Left kidney (tissue), 8 donors: ENCODE measurements around the gene NDUFA5. TPM values are rescaled to one million over a fixed set of nuclear protein-coding genes. Genes with fewer than 3 reads are reported as not detected.

Source experiments
- DNase-seq: peaks from one replicate; pipeline ENCODE4 v3.0.0-alpha.2; 2013
- long read RNA-seq, 8 donors: transcript quantifications; one replicate each; lab custom pipeline, GENCODE V29; 2026
- polyA plus RNA-seq: library from polyadenylated mRNA; unstranded; fragments of 120-200 nt; gene quantifications from one replicate; pipeline ENCODE4 v1.2.1, GENCODE V29; 2013; ENCODE audit not compliant: insufficient read length

The NDUFA5 gene
- polyA plus RNA-seq = 228 TPM
- long read RNA-seq, donor 1, transcript NDUFA5-201 (5 exons, 1,901 nt) = major isoform, 96 of 181 reads
- long read RNA-seq, donor 1, transcript NDUFA5-202 (4 exons, 1,360 nt) = minor isoform, 61 of 181 reads
- long read RNA-seq, donor 1, transcript NDUFA5-203 (2 exons, 599 nt) = minor isoform, 7 of 181 reads
- long read RNA-seq, donor 1, partial matches to known transcripts = 10 of 181 reads
- long read RNA-seq, donor 1, other reads (novel, unspliced or antisense) = 0 of 181 reads
- long read RNA-seq, donor 2, transcript NDUFA5-210 (3 exons, 571 nt) = minor isoform, 9 of 196 reads
- long read RNA-seq, donor 2, transcript NDUFA5-203 (2 exons, 599 nt) = minor isoform, 5 of 196 reads
- long read RNA-seq, donor 2, transcript NDUFA5-202 (4 exons, 1,360 nt) = minor isoform, 67 of 196 reads
- long read RNA-seq, donor 2, transcript NDUFA5-201 (5 exons, 1,901 nt) = major isoform, 108 of 196 reads
- long read RNA-seq, donor 2, partial matches to known transcripts = 7 of 196 reads
- long read RNA-seq, donor 2, other reads (novel, unspliced or antisense) = 0 of 196 reads
- long read RNA-seq, donor 3, full-length matches to known transcripts = 197 of 197 reads
- long read RNA-seq, donor 3, partial matches to known transcripts = 0 of 197 reads
- long read RNA-seq, donor 3, other reads (novel, unspliced or antisense) = 0 of 197 reads
- long read RNA-seq, donor 4, transcript NDUFA5-201 (5 exons, 1,901 nt) = major isoform, 11 of 16 reads
- long read RNA-seq, donor 4, partial matches to known transcripts = 0 of 16 reads
- long read RNA-seq, donor 4, other reads (novel, unspliced or antisense) = 0 of 16 reads
- long read RNA-seq, donor 5, transcript NDUFA5-203 (2 exons, 599 nt) = minor isoform, 8 of 476 reads
- long read RNA-seq, donor 5, transcript NDUFA5-201 (5 exons, 1,901 nt) = major isoform, 197 of 476 reads
- long read RNA-seq, donor 5, transcript NDUFA5-210 (3 exons, 571 nt) = minor isoform, 10 of 476 reads
- long read RNA-seq, donor 5, transcript NDUFA5-202 (4 exons, 1,360 nt) = minor isoform, 171 of 476 reads
- long read RNA-seq, donor 5, partial matches to known transcripts = 85 of 476 reads
- long read RNA-seq, donor 5, other reads (novel, unspliced or antisense) = 0 of 476 reads
- long read RNA-seq, donor 6, transcript NDUFA5-203 (2 exons, 599 nt) = minor isoform, 5 of 166 reads
- long read RNA-seq, donor 6, transcript NDUFA5-201 (5 exons, 1,901 nt) = major isoform, 108 of 166 reads
- long read RNA-seq, donor 6, transcript NDUFA5-202 (4 exons, 1,360 nt) = minor isoform, 46 of 166 reads
- long read RNA-seq, donor 6, transcript NDUFA5-210 (3 exons, 571 nt) = minor isoform, 6 of 166 reads
- long read RNA-seq, donor 6, partial matches to known transcripts = 0 of 166 reads
- long read RNA-seq, donor 6, other reads (novel, unspliced or antisense) = 0 of 166 reads
- long read RNA-seq, donor 7, transcript NDUFA5-201 (5 exons, 1,901 nt) = major isoform, 156 of 277 reads
- long read RNA-seq, donor 7, transcript NDUFA5-210 (3 exons, 571 nt) = minor isoform, 10 of 277 reads
- long read RNA-seq, donor 7, transcript NDUFA5-202 (4 exons, 1,360 nt) = minor isoform, 91 of 277 reads
- long read RNA-seq, donor 7, transcript NDUFA5-203 (2 exons, 599 nt) = minor isoform, 6 of 277 reads
- long read RNA-seq, donor 7, partial matches to known transcripts = 11 of 277 reads
- long read RNA-seq, donor 7, other reads (novel, unspliced or antisense) = 0 of 277 reads
- long read RNA-seq, donor 8, transcript NDUFA5-201 (5 exons, 1,901 nt) = major isoform, 54 of 111 reads
- long read RNA-seq, donor 8, transcript NDUFA5-202 (4 exons, 1,360 nt) = minor isoform, 42 of 111 reads
- long read RNA-seq, donor 8, partial matches to known transcripts = 6 of 111 reads
- long read RNA-seq, donor 8, other reads (novel, unspliced or antisense) = 0 of 111 reads

DNA sequence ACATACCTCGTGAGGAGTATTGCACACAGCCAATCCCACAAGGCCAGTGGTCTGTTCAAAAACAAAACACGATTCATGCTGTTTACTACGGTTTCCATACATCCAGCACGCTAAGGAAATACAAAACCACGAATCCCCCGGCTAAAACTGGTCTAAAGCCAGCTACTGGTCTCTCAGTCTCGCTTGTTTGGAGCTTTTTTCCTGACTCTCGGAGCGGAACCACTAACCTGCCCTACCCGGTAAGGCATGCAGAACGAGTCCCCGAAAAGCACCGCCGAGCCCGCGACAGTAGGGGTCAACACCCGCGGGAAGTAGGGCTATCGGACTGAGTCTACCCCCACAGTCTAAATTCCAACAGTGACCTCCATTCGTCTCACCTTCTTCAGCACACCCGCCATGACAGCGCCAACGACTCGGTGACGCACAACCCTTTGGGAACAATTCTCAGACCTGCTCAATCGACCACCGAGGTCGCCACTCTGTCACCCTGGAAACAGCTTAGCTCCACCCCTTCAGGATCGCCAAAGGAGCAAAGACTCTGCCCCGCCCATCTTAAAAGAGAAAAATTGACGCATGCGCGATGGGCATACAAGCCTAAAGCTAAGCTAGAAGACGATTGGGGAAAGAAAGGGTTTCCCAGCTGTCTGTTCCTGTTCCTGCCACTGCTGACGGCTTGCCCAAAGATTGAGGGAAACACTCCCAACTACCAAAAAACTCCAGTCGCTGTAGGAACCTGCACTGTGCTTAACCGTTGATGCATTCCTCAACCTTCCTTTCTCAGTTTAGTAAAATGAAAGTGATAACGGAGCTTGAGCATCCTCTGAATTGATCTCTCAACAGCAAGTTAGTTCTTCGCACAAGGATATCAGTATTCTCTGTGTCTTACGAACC is at the start of gene NDUFA5:
Gene NDUFA5, minus strand, starts transcription at position 421 of the 891 bp plus-strand sequence. Its CDS starts 23 bp downstream, at position 398.
- DNase-seq = peak; percentile 100

DNA sequence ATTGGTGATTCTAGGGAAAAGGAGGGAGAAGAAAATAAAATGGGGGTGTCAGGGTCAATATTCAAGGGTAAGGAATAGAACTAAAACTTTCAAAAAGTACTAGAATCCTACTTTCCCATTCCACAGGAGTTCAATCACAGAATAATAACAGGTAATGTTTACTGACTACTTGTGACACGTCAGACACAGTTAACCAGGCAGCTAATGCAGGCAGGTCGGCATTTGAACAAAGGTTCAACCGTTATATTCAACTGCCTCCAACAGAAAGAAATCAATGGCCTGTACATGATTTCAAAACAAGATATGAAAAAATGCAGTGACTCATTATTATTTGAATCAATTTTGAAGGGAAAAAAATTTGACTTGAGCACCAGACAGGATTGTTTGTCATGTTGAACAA is 47.1 kb upstream of the NDUFA5 start:
- no peak for DNase-seq

- DNase-seq = no peak
Observed at GRCh38 chr7:123602648-123603047, 45.0 kb upstream of the NDUFA5 start.

DNA sequence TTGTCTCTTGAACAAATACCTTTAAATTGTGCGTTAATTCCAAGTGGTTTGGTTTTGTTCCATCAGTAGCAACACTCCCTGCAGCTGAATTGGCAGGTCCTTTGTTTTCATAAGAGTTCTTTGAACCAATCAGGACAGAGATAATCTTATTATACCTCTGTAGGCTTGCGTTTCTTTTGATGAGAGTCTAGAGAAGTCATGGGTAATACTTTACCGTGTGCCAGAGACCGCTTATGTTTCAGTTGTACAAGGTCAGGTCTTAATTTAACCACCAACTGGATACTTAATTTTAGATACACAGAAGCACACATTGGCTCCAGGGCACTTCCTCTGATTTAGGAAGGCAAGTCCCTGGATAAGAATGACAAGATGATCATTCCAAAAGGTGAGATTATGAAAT is 43.9 kb upstream of the NDUFA5 start, which contains the start of gene ASB15:
Gene ASB15, plus strand, starts transcription at position 292 of the 400 bp plus-strand sequence. CDS start 12,682 bp downstream, outside the sequence.
- DNase-seq = no peak

GRCh38 chr7:123600876-123601275 is 43.3 kb upstream of the NDUFA5 start:
- DNase-seq = no peak

DNA sequence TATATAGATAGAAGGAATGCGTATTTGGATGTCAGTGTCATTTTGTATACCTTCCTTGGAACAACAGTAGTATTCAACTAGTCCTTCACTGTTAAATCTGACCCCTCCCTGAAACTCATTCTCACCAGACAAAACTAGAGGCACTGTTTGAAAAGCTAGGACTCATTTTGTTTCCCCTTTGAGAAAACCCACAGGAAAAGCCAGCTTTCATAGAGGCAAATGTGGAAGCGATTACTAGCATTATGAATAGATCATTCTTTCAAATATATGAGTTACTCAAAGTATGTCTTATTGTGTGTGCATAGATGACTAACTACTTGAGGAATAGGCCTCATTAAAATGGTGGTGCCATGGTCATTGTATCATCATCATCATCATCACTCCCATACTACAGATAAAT is 42.1 kb upstream of the NDUFA5 start:
- DNase-seq = no peak

GRCh38 chr7:123598657-123599056 is 41.0 kb upstream of the NDUFA5 start:
- no peak for DNase-seq

- DNase-seq = no peak
Observed at GRCh38 chr7:123594813-123595241, 37.2 kb upstream of the NDUFA5 start.

DNA sequence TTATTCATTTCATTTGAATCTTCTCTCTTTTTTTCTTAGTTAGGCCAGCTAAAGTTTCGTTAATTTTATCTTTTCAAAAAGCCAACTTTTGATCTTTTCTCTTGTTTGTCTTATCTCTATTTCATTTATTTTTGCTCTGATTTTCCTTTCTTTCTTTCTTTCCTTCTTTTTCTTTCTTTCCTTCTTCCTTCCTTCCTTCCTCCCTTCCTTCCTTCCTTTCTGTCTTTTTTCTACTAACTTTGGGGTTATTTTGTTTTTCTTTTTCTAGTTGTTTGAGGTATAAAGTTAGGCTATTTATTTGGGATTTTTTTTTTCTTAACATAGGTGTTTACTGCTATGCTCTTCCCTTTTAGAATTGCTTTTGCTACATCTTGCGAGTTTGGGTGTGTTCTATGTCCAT is 30.8 kb upstream of the NDUFA5 start:
- no peak for DNase-seq

DNA sequence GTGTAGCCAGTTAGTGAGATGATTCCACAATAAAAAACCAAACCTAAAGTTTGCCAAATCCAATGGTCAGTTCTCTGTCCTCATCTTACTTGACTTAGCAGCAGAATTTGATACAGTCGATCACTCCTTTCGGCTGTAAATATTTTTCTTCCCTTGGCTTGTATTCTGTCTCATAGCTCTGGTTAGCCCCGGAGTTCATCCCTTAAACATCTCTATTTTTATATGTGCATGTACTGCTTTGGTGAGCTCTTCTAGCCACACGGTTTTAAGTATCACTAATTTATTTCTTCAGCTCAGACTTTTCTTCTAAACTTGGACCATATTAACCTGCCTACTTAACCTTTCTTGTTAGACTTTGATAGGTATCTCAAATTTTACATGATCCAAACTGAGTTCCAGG is 26.2 kb upstream of the NDUFA5 start:
- no peak for DNase-seq

GRCh38 chr7:123581162-123581459 is 23.5 kb upstream of the NDUFA5 start:
- DNase-seq = no peak

DNA sequence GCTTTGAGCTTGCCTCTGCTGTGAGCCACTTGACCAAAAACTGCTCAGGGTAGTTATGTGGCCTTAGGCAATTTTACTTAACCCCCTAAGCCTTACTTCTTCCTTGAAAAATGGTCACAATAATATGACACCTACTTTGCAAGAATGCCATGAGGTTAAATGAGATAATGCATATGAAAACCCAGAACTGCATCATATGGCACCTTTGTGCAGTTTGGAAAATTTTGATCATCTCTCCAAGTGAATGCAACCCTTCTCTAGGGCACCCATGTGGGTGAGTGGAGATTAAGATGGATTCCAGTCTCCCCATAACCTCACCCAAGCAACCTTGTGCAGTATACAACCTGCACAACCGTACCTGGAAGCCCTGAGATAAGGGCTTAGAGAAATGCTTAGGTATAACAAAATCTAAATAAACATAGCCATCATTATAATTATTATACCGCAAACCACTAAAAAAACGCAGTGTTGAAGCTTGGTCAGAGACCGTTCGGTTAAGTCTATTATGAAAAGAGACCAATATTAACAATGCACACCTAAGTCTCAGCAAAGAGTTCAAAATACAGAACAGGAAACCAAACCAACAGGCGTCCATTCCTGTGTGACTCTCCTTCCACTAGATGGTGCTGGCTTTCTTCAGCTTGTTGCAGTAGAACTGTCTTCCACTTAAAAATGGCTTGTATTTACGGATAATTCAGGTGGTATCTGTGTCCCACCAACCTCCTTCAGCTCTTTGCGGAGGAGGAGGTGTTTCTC is 23.0 kb upstream of the NDUFA5 start:
- DNase-seq = peak; percentile 37

GRCh38 chr7:123579416-123579815 is 21.8 kb upstream of the NDUFA5 start:
- DNase-seq = no peak

- no peak for DNase-seq
Observed at GRCh38 chr7:123573896-123574467, 16.4 kb upstream of the NDUFA5 start.

DNA sequence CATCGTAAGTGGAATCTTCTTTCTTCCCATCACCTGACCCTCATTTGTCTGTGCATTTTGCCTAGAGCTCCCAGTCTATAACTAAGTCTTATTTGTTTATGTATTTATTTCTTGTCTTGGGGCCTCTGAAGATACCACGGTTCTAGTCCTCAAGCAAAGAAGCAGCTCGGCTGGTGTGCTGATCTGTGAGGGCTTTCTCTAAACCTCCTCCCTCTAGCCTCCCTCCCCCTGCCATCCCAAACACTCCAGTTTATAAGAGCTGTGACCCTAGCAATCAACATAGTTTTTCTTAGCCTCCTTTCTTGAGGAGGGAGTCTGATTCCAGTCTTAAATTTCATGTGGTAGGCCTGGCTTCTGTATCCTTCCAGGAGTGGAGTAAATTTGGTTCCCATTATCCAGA is 15.7 kb upstream of the NDUFA5 start:
- no peak for DNase-seq

DNA sequence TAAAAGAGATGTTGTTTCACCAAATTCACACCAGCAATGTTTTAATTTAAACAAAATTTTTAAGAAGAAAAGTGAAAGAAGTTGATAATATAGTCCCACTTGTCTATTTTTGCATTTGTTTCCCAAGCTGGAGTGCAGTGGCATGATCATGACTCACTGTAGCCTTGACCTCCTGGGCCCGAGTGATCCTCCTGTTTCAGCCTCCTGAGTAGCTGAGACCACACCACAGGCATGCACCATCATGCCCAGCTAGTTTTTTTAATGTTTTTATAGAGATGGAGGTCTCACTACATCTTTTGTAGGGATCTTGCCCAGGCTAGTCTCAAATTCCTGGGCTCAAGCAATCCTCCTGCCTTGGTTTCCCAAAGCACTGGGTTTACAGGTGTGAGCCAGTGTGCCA is 14.1 kb upstream of the NDUFA5 start:
- no peak for DNase-seq

- DNase-seq = no peak
Observed at GRCh38 chr7:123571187-123571586, 13.6 kb upstream of the NDUFA5 start.

DNA sequence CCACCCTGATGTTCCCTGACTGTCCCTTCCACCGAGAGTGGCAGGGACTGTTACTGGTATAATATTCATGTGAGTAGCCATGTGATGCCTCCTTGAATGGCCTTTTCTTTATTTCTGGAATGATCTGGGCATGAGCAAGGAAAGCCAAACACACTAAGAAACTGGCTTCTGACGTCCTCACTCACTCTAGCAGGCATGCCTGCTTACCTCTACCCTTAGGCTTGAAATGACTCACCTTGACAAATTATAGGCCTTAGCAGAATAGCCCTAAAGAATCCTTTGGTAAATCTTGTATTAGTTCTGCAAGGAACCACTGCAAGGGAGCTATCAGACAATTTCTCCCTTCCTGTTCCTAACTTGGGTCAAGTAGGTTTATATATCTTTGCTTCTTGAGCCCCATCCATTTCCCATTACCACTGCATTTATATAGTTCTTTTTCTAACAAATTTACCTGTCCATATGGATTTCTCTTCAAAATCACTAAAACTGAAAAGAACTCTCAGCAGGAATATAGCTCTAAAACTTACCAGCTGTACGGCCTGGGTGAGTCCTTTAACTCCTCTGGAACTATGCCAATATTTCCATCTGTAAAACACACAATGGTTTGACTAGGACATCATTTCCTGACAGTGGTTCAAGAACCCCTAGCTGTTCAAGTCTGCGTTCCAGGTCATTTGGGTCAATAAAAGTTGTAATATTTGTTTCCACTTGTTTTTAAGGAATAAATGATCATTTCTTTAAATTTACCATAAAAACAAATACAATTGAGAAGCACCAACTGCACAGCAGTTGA is 13.0 kb upstream of the NDUFA5 start:
- no peak for DNase-seq
